Calu3 (cell line): ENCODE data around the gene KCNJ15. TPM values are rescaled to one million over a fixed set of nuclear protein-coding genes. Genes with fewer than 3 reads are reported as not detected.

Source experiments
- BruUV-seq: library from RNA; stranded (reverse); fragments of 400-500 nt; replicated peaks from 2 replicates; lab custom pipeline; 2021; lab: Mats Ljungman, UMichigan
- CTCF ChIA-PET: fragments of 300-600 bp; sonication (Branson Sonifier 250); formaldehyde crosslinking; loops from one replicate; lab custom pipeline; 2022; ENCODE audit warnings: antibody characterized with exemption; lab: Charles Lee
- DNase-seq: peaks from one replicate; pipeline ENCODE4 v3.0.0; 2022
- H3K27ac Mint-ChIP-seq: one replicate; pipeline ENCODE4 v1.8.0; 2022; ENCODE audit warnings: mixed read lengths; ENCODE audit not compliant: unreplicated experiment
- H3K27me3 Mint-ChIP-seq: one replicate; pipeline ENCODE4 v1.8.0; 2022; ENCODE audit warnings: mixed read lengths; ENCODE audit not compliant: unreplicated experiment
- H3K36me3 Mint-ChIP-seq: one replicate; pipeline ENCODE4 v1.8.0; 2022; ENCODE audit warnings: mild to moderate bottlenecking, moderate library complexity, mixed read lengths; ENCODE audit not compliant: insufficient read depth, unreplicated experiment
- H3K4me1 Mint-ChIP-seq: one replicate; pipeline ENCODE4 v1.8.0; 2022; ENCODE audit warnings: mild to moderate bottlenecking, low read depth, mixed read lengths; ENCODE audit not compliant: unreplicated experiment
- H3K4me3 Mint-ChIP-seq: one replicate; pipeline ENCODE4 v1.8.0; 2022; ENCODE audit warnings: mild to moderate bottlenecking, low read depth, moderate library complexity, mixed read lengths; ENCODE audit not compliant: unreplicated experiment
- H3K9me3 Mint-ChIP-seq: one replicate; pipeline ENCODE4 v1.8.0; 2022; ENCODE audit warnings: low read depth, mixed read lengths; ENCODE audit not compliant: unreplicated experiment
- CTCF ChIP-seq: fragments of 200-600 bp; IDR thresholded peaks from one replicate; pipeline ENCODE4 v1.8.0; 2022; ENCODE audit warnings: antibody characterized with exemption; ENCODE audit not compliant: unreplicated experiment
- intact Hi-C: fragments of 100-400 bp; cut with micrococcal nuclease; formaldehyde crosslinking; loops from one replicate; pipeline ENCODE4 v1.10.0; 2022; ENCODE audit not compliant: unreplicated experiment
- total RNA-seq: library from RNA; stranded (reverse); gene quantifications from 2 replicates; pipeline ENCODE4 v1.2.3, GENCODE V29; 2022

The KCNJ15 gene
- total RNA-seq, 1 experiment from 2014 or later, result 48.0 TPM

GRCh38 chr21:38267991-38268863, 11.4 kb downstream of the KCNJ15 start:
- Mint-ChIP-seq H3K9me3 (no peaks in the 10 kb centered on the region), H3K4me3 (no peak overlapping the region), H3K27ac (no peak overlapping the region), H3K36me3 (peaks cover 5% of the 10 kb centered on the region), H3K27me3 (no peaks in the 10 kb centered on the region), H3K4me1 (peaks cover 14% of the 10 kb centered on the region)
- CTCF ChIA-PET, result interaction anchor here (0.6 to 0.7 kb wide), 2 partner anchors 39 to 66 kb away, joined by 3 to 10 read pairs; no protein-coding TSS in a partner anchor
- intact Hi-C loops, result no loop called here
- no peak for TF ChIP-seq CTCF
- no peak for DNase-seq
- no TSS peak for BruUV-seq

GRCh38 chr21:38268864-38269575, 12.2 kb downstream of the KCNJ15 start:
- H3K4me3 Mint-ChIP-seq, result no peak overlapping the region
- H3K27me3 Mint-ChIP-seq, result no peaks in the 10 kb centered on the region
- DNase-seq, result no peak
- no peak for TF ChIP-seq CTCF
- intact Hi-C loops, result no loop called here
- peaks cover 14% of the 10 kb centered on the region for H3K4me1 Mint-ChIP-seq
- CTCF ChIA-PET, result interaction anchor here (0.6 to 0.7 kb wide), 2 partner anchors 40 to 65 kb away, joined by 3 to 10 read pairs; no protein-coding TSS in a partner anchor
- no peaks in the 10 kb centered on the region for H3K9me3 Mint-ChIP-seq
- H3K27ac Mint-ChIP-seq, result no peak overlapping the region
- BruUV-seq, result no TSS peak
- peaks cover 5% of the 10 kb centered on the region for H3K36me3 Mint-ChIP-seq

GRCh38 chr21:38269576-38269936, 12.8 kb downstream of the KCNJ15 start:
- DNase-seq, result no peak
- peaks cover 3% of the 10 kb centered on the region for H3K36me3 Mint-ChIP-seq
- no peaks in the 10 kb centered on the region for H3K27me3 Mint-ChIP-seq
- no TSS peak for BruUV-seq
- no peak overlapping the region for H3K27ac Mint-ChIP-seq
- intact Hi-C loops, result no loop called here
- CTCF ChIA-PET, result no interaction called here
- H3K9me3 Mint-ChIP-seq, result no peaks in the 10 kb centered on the region
- no peak overlapping the region for H3K4me3 Mint-ChIP-seq
- TF ChIP-seq CTCF, result no peak
- H3K4me1 Mint-ChIP-seq, result peaks cover 18% of the 10 kb centered on the region

GRCh38 chr21:38272215-38272614, 15.4 kb downstream of the KCNJ15 start:
- H3K4me3 Mint-ChIP-seq, result no peak overlapping the region
- no peak for TF ChIP-seq CTCF
- intact Hi-C loops, result no loop called here
- H3K27ac Mint-ChIP-seq, result no peak overlapping the region
- no peaks in the 10 kb centered on the region for H3K36me3 Mint-ChIP-seq
- CTCF ChIA-PET, result no interaction called here
- no peak for DNase-seq
- no peaks in the 10 kb centered on the region for H3K27me3 Mint-ChIP-seq
- H3K4me1 Mint-ChIP-seq, result peaks cover 21% of the 10 kb centered on the region
- BruUV-seq, result no TSS peak
- H3K9me3 Mint-ChIP-seq, result no peaks in the 10 kb centered on the region
